GM12878 (cell line): ENCODE results near the gene PDGFA. TPM values are rescaled to one million over a fixed set of nuclear protein-coding genes. Genes with fewer than 3 reads are reported as not detected.

ENCODE experiments used
- ATAC-seq: fragments of 200-7000 bp; cut with Tn5 transposase; 3 replicates; pipeline ENCODE4 v1.9.1; 2020; ENCODE audit warnings: mild to moderate bottlenecking, moderate library complexity
- BruUV-seq: library from RNA; stranded (reverse); fragments of 400-500 nt; replicated peaks from 2 replicates; lab custom pipeline; 2021; lab: Mats Ljungman, UMichigan
- CTCF ChIA-PET: fragments of 300-600 bp; sonication (Branson Sonifier 250); formaldehyde crosslinking; extraction: SDS; loops from one replicate; lab custom pipeline; 2021; ENCODE audit warnings: inconsistent platforms; lab: Yijun Ruan, JAX
- POLR2A ChIA-PET: fragments of 350-600 bp; formaldehyde crosslinking; extraction: SDS; loops from one replicate; lab custom pipeline; 2021; ENCODE audit warnings: inconsistent platforms; lab: Charles Lee
- RAD21 ChIA-PET: fragments of 300-600 bp; sonication (Branson Sonifier 250); formaldehyde crosslinking; loops from one replicate; lab custom pipeline; 2023; ENCODE audit warnings: antibody characterized with exemption; ENCODE audit not compliant: unreplicated experiment; lab: Charles Lee
- SMC1A ChIA-PET: fragments of 300-600 bp; sonication (Branson Sonifier 250); formaldehyde crosslinking; loops from one replicate; lab custom pipeline; 2023; ENCODE audit not compliant: unreplicated experiment, uncharacterized antibody; lab: Charles Lee
- DNase-seq: peaks from one replicate; pipeline ENCODE4 v3.0.0-alpha.2; 2011; ENCODE audit warnings: low read depth, low spot score
- FAIRE-seq: peaks from 3 replicates; lab custom pipeline; 2011; peaks lifted over from hg19 to GRCh38; lab: Jason Lieb, UNC
- H2AFZ ChIP-seq: 2 replicates; pipeline ENCODE4 v1.6.0; 2011; ENCODE audit warnings: low read depth, low read length, control low read depth; ENCODE audit not compliant: control insufficient read depth
- H3K27ac ChIP-seq: 2 replicates; pipeline ENCODE4 v1.5.1; 2011; ENCODE audit warnings: control low read depth; ENCODE audit not compliant: control insufficient read depth, insufficient read depth
- H3K27me3 ChIP-seq, 2 experiments: replicated peaks in 1 of 2; 2 replicates each; pipeline versions ENCODE4 v1.6.0 to v1.6.1; 2011; ENCODE audit warnings: low read length in 1 of 2; ENCODE audit not compliant: control insufficient read depth in 2 of 2, insufficient read depth in 2 of 2
- H3K36me3 ChIP-seq, 2 experiments: 2 replicates each; pipeline ENCODE4 v1.5.1; 2011; ENCODE audit warnings: low read length in 1 of 2; ENCODE audit not compliant: control insufficient read depth in 2 of 2, insufficient read depth in 2 of 2
- H3K4me1 ChIP-seq: 2 replicates; pipeline ENCODE4 v1.6.1; 2011; ENCODE audit warnings: mild to moderate bottlenecking, low read length, moderate library complexity, mixed read lengths; ENCODE audit not compliant: control insufficient read depth, insufficient read depth
- H3K4me2 ChIP-seq: 2 replicates; pipeline ENCODE4 v1.6.0; 2011; ENCODE audit warnings: control low read depth; ENCODE audit not compliant: control insufficient read depth, insufficient read depth
- H3K4me3 ChIP-seq: fragments of 200-600 bp; sonication (generic); 2 replicates; pipeline ENCODE4 v1.5.1; 2016
- H3K79me2 ChIP-seq: 2 replicates; pipeline ENCODE4 v1.6.0; 2011; ENCODE audit warnings: low read length; ENCODE audit not compliant: control insufficient read depth, insufficient read depth
- H3K9ac ChIP-seq: 2 replicates; pipeline ENCODE4 v1.8.0; 2011; ENCODE audit warnings: low read length, control low read depth, mixed read lengths; ENCODE audit not compliant: control insufficient read depth, insufficient read depth
- H3K9me3 ChIP-seq: replicated peaks from 3 replicates; pipeline ENCODE4 v1.5.1; 2011; ENCODE audit warnings: mild to moderate bottlenecking, low read length; ENCODE audit not compliant: control insufficient read depth, insufficient read depth
- H4K20me1 ChIP-seq: 2 replicates; pipeline ENCODE4 v1.6.0; 2011; ENCODE audit not compliant: control insufficient read depth, insufficient read depth
- BHLHE40 ChIP-seq, 2 experiments: fragments of 450-650 bp in 1 of 2; IDR thresholded peaks; 2 replicates each; pipeline ENCODE4 v1.6.1; 2011 to 2017; ENCODE audit warnings: low read depth in 2 of 2, borderline replicate concordance in 1 of 2, improper control_type of control experiment in 1 of 2, low read length in 1 of 2, mild to moderate bottlenecking in 1 of 2
- CEBPB ChIP-seq, 2 experiments: fragments of 150-350 bp in 1 of 2; IDR thresholded peaks; 2 replicates each; pipeline ENCODE4 v1.6.1; 2012 to 2014; ENCODE audit warnings: low read depth in 2 of 2, low read length in 2 of 2, borderline replicate concordance in 1 of 2, inconsistent platforms in 1 of 2
- DPF2 ChIP-seq: fragments of 450-650 bp; IDR thresholded peaks from 2 replicates; pipeline ENCODE4 v1.6.1; 2017; ENCODE audit warnings: mild to moderate bottlenecking
- IKZF1 ChIP-seq: fragments of 450-650 bp; conservative IDR thresholded peaks from 2 replicates; pipeline ENCODE4 v1.6.1; 2017; ENCODE audit warnings: antibody characterized with exemption, mild to moderate bottlenecking
- LARP7 ChIP-seq: fragments of 450-650 bp; IDR thresholded peaks from 2 replicates; pipeline ENCODE4 v1.6.1; 2017; ENCODE audit warnings: mild to moderate bottlenecking
- NR2F1 ChIP-seq: fragments of 450-650 bp; conservative IDR thresholded peaks from 2 replicates; pipeline ENCODE4 v1.6.1; 2017; ENCODE audit warnings: mild to moderate bottlenecking
- POU2F2 ChIP-seq: IDR thresholded peaks from 3 replicates; pipeline ENCODE4 v1.6.1; 2011; ENCODE audit warnings: low read depth, mild to moderate bottlenecking, low read length, borderline replicate concordance
- SUZ12 ChIP-seq: fragments of 200-600 bp; sonication (generic); IDR thresholded peaks from one replicate; pipeline ENCODE4 v1.6.1; 2018; ENCODE audit warnings: antibody characterized with exemption, mild to moderate bottlenecking; ENCODE audit not compliant: unreplicated experiment
- TBL1XR1 ChIP-seq: IDR thresholded peaks from 2 replicates; pipeline ENCODE4 v1.6.1; 2012; ENCODE audit warnings: low read depth, low read length, improper control_type of control experiment
- TCF7 ChIP-seq: IDR thresholded peaks from 2 replicates; pipeline ENCODE4 v1.6.1; 2014; ENCODE audit warnings: antibody characterized with exemption, borderline replicate concordance
- ZNF24 ChIP-seq: fragments of 450-650 bp; IDR thresholded peaks from 2 replicates; pipeline ENCODE4 v1.6.1; 2017; ENCODE audit warnings: antibody characterized with exemption, mild to moderate bottlenecking
- WGBS: methylation state at CpG from one replicate; pipeline ENCODE4 v1.1.6; 2016; ENCODE audit warnings: low lambda C conversion rate; ENCODE audit not compliant: insufficient replicate concordance, insufficient coverage; ENCODE audit errors: missing lambda C conversion rate; 5-methylcytosine and 5-hydroxymethylcytosine counted together
- in situ Hi-C: fragments of 300-500 bp; cut with MboI; formaldehyde crosslinking; loops from 9 replicates; pipeline ENCODE4 v1.14.3; 2018; ENCODE audit warnings: mixed read lengths
- intact Hi-C: fragments of 100-400 bp; cut with micrococcal nuclease; formaldehyde crosslinking; loops from one replicate; pipeline ENCODE4 v1.14.2; 2022; ENCODE audit not compliant: unreplicated experiment
- polyA plus RNA-seq, 11 experiments: library from polyadenylated mRNA; depleted of rRNA in 4 of 11; unstranded in 6 of 11; stranded (reverse) in 5 of 11; fragments of >200 nt; fragmentation: Nextera tagmentation in 4 of 11; fragmentation: Illumina TruSeq in 1 of 11; extraction: Ambion mirVana in 4 of 11; extraction: Trizol in 1 of 11; gene quantifications; 1 replicate in 1 of 11; 2 replicates in 10 of 11; pipeline versions ENCODE4 v1.2.1 to v1.2.3, GENCODE V29; 2011 to 2016; ENCODE audit warnings: inconsistent platforms in 2 of 11, missing spikeins in 2 of 11, low read depth in 1 of 11
- total RNA-seq, 4 experiments: library from RNA; depleted of rRNA in 3 of 4; stranded (reverse); fragments of >200 nt in 3 of 4; fragmentation: Illumina TruSeq in 1 of 4; extraction: Trizol in 1 of 4; gene quantifications; 2 replicates each; pipeline versions ENCODE4 v1.2.1 to v1.2.3, GENCODE V29; 2013 to 2021
- TF ChIP-seq, protein P1 (sequence below): fragments of 450-650 bp; IDR thresholded peaks from 2 replicates; pipeline ENCODE4 v1.6.1; 2017; ENCODE audit warnings: mild to moderate bottlenecking, moderate library complexity

Gene PDGFA
- total and polyA plus RNA-seq, 10 of the 15 experiments (the other 5 are each of a cell fraction or from before 2014, with no cell fraction given), result 2.5 to 10.0 (median 5.6) TPM

DNA sequence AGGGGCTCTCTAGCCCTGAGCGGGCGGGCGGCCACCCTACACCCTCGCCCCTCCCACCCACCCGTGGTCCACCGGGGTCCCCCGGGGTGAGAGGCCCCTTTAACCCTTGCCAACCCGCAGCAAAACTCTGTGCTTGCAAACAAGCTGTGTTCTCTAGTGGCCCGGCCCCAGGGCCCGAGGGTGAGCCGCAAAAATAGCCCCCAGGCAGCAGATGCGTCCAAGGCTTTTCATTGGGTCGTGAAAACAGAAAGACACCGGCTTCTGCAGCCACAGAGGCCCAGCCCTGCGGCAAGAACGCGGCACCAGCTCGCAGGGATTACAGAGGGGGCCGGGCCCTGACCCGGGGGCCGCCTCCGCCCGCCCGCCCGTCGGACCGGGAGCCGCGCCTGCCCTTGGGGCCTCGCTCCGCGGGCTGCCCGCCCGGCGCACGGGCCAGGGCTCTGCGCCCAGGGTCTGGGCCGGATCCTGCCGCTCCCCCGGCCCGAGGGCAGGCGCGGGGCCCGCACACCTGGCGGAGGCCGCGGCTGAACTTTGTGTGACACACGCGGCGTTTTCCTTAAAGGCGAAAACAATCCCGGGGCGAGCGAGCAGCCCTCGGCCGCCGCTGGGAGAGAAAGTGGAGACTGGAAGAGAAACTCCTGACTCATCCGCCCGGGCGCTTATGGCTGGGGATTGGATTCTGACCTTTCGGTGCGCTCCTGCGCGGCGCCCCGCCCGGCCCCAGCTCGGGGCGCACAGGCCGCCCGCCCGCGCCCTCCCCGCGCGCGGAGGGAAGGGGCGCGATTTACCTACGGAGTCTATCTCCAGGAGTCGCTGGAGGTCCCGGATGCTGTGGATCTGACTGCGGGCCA is 2.8 kb downstream of the PDGFA start:
- ChIA-PET CTCF (no interaction called here), RAD21 (interaction anchor here (1.2 kb wide), 1 partner anchor 85 kb away, joined by 4 read pairs; no protein-coding TSS in a partner anchor)
- no peaks in the 10 kb centered on the region for H3K9me3 ChIP-seq
- FAIRE-seq, result no peak
- peaks cover under 1 to 2% of the 10 kb centered on the region in 2 experiments; a peak in 3 of 4 replicates for H3K27me3 ChIP-seq
- H3K36me3 ChIP-seq, result no peaks in the 10 kb centered on the region; a peak in 1 of 4 replicates
- TF ChIP-seq BHLHE40 (IDR thresholded peaks at IDR 0.05; ENCODE audit: borderline replicate concordance in 1 of 2, low read depth in 2 of 2, low read length in 1 of 2) (peak in 1 of 2 experiments; percentile 22; a peak in 1 of 4 replicates), NR2F1 (peak; percentile 65), IKZF1 (peak; percentile 64), TCF7 (no peak), TBL1XR1 (no peak), SUZ12 (peak; percentile 73), LARP7 (peak; percentile 63; the same call in 1 of the 2 replicates), CEBPB (IDR thresholded peaks at IDR 0.05; ENCODE audit: borderline replicate concordance in 1 of 2, low read depth in 2 of 2, low read length in 2 of 2) (no peak), POU2F2 (no peak), DPF2 (peak; percentile 47; the same call in 1 of the 2 replicates), ZNF24 (no peak)
- TF ChIP-seq, protein P1, sequence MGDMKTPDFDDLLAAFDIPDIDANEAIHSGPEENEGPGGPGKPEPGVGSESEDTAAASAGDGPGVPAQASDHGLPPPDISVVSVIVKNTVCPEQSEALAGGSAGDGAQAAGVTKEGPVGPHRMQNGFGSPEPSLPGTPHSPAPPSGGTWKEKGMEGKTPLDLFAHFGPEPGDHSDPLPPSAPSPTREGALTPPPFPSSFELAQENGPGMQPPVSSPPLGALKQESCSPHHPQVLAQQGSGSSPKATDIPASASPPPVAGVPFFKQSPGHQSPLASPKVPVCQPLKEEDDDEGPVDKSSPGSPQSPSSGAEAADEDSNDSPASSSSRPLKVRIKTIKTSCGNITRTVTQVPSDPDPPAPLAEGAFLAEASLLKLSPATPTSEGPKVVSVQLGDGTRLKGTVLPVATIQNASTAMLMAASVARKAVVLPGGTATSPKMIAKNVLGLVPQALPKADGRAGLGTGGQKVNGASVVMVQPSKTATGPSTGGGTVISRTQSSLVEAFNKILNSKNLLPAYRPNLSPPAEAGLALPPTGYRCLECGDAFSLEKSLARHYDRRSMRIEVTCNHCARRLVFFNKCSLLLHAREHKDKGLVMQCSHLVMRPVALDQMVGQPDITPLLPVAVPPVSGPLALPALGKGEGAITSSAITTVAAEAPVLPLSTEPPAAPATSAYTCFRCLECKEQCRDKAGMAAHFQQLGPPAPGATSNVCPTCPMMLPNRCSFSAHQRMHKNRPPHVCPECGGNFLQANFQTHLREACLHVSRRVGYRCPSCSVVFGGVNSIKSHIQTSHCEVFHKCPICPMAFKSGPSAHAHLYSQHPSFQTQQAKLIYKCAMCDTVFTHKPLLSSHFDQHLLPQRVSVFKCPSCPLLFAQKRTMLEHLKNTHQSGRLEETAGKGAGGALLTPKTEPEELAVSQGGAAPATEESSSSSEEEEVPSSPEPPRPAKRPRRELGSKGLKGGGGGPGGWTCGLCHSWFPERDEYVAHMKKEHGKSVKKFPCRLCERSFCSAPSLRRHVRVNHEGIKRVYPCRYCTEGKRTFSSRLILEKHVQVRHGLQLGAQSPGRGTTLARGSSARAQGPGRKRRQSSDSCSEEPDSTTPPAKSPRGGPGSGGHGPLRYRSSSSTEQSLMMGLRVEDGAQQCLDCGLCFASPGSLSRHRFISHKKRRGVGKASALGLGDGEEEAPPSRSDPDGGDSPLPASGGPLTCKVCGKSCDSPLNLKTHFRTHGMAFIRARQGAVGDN, result no peak
- TF ChIP-seq, all 136 proteins: peak for 6
- ChIA-PET POLR2A (no interaction called here), SMC1A (no interaction called here)
- intact Hi-C loops, result no loop called here
- H3K27ac ChIP-seq, result no peak overlapping the region
- H3K4me3 ChIP-seq, result peak overlapping the region; percentile 16; the same call in 1 of the 2 replicates
- no TSS peak for BruUV-seq
- H3K79me2 ChIP-seq, result no peaks in the 10 kb centered on the region
- no peak for DNase-seq
- H3K9ac ChIP-seq, result no peak overlapping the region
- WGBS, result 1% methylated on average over 49 of the region's 83 CpGs
- ATAC-seq, result no peak
- H2AFZ ChIP-seq, result no peak overlapping the region
- H4K20me1 ChIP-seq, result no peaks in the 10 kb centered on the region
- H3K4me2 ChIP-seq, result peak overlapping the region; percentile 60; the same call in 1 of the 2 replicates
- H3K4me1 ChIP-seq, result peaks cover 5% of the 10 kb centered on the region
- in situ Hi-C loops, result no loop called here
